HEK293T (cell line): ENCODE data around the gene NR6A1.
"Not testable (repeated sequence)": the region's sequence is repeated elsewhere in the genome, so short reads cannot be mapped to it uniquely, and the experiment has no call there.

ENCODE experiments used
- CTCF ChIA-PET: fragments of 350-600 bp; formaldehyde crosslinking; extraction: SDS; loops from one replicate; lab custom pipeline; 2021; ENCODE audit warnings: antibody characterized with exemption, inconsistent platforms; lab: Yijun Ruan, JAX
- POLR2A ChIA-PET: fragments of 350-600 bp; formaldehyde crosslinking; extraction: SDS; loops from one replicate; lab custom pipeline; 2020; ENCODE audit warnings: antibody characterized with exemption, inconsistent platforms; lab: Yijun Ruan, JAX
- DNase-seq: peaks from one replicate; pipeline ENCODE4 v3.0.0; 2012; ENCODE audit warnings: mixed read lengths; ENCODE audit errors: extremely low spot score
- ARNT ChIP-seq: fragments of 450-650 bp; IDR thresholded peaks from 2 replicates; pipeline ENCODE4 v1.6.1; 2017; ENCODE audit warnings: mild to moderate bottlenecking
- BHLHE40 ChIP-seq: fragments of 450-650 bp; IDR thresholded peaks from 2 replicates; pipeline ENCODE4 v1.6.1; 2016; ENCODE audit warnings: mild to moderate bottlenecking, moderate library complexity, borderline replicate concordance
- CTBP1 ChIP-seq: fragments of 450-650 bp; IDR thresholded peaks from 2 replicates; pipeline ENCODE4 v1.6.1; 2016; ENCODE audit warnings: borderline replicate concordance
- ELF4 ChIP-seq: fragments of 450-650 bp; IDR thresholded peaks from 2 replicates; pipeline ENCODE4 v1.6.1; 2017; ENCODE audit warnings: antibody characterized with exemption
- FOXA1 ChIP-seq: fragments of 450-650 bp; IDR thresholded peaks from 2 replicates; pipeline ENCODE4 v1.6.1; 2016; ENCODE audit warnings: mild to moderate bottlenecking
- FOXK2 ChIP-seq: fragments of 450-650 bp; IDR thresholded peaks from 2 replicates; pipeline ENCODE4 v1.6.1; 2016; ENCODE audit warnings: mild to moderate bottlenecking
- FOXM1 ChIP-seq: fragments of 450-650 bp; IDR thresholded peaks from 2 replicates; pipeline ENCODE4 v1.6.1; 2017; ENCODE audit warnings: mild to moderate bottlenecking, borderline replicate concordance
- HDGF ChIP-seq: fragments of 450-650 bp; IDR thresholded peaks from 2 replicates; pipeline ENCODE4 v1.6.1; 2017; ENCODE audit warnings: antibody characterized with exemption, borderline replicate concordance
- L3MBTL2 ChIP-seq: fragments of 450-650 bp; conservative IDR thresholded peaks from 2 replicates; pipeline ENCODE4 v1.6.1; 2016; ENCODE audit warnings: mild to moderate bottlenecking
- LEF1 ChIP-seq: fragments of 450-650 bp; IDR thresholded peaks from 2 replicates; pipeline ENCODE4 v1.6.1; 2017; ENCODE audit warnings: mild to moderate bottlenecking, borderline replicate concordance
- NFRKB ChIP-seq: fragments of 450-650 bp; IDR thresholded peaks from 2 replicates; pipeline ENCODE4 v1.6.1; 2016; ENCODE audit warnings: mild to moderate bottlenecking, moderate library complexity
- SP1 ChIP-seq: fragments of 450-650 bp; IDR thresholded peaks from 2 replicates; pipeline ENCODE4 v1.6.1; 2017
- SUZ12 ChIP-seq: fragments of 450-650 bp; IDR thresholded peaks from 2 replicates; pipeline ENCODE4 v1.6.1; 2016; ENCODE audit warnings: mild to moderate bottlenecking
- TARDBP ChIP-seq: fragments of 450-650 bp; IDR thresholded peaks from 2 replicates; pipeline ENCODE4 v1.6.1; 2016
- ZNF384 ChIP-seq: fragments of 450-650 bp; IDR thresholded peaks from 2 replicates; pipeline ENCODE4 v1.6.1; 2016
- TF ChIP-seq, protein P1 (sequence below): fragments of 450-650 bp; IDR thresholded peaks from 2 replicates; pipeline ENCODE4 v1.6.1; 2016

NR6A1 gene

DNA sequence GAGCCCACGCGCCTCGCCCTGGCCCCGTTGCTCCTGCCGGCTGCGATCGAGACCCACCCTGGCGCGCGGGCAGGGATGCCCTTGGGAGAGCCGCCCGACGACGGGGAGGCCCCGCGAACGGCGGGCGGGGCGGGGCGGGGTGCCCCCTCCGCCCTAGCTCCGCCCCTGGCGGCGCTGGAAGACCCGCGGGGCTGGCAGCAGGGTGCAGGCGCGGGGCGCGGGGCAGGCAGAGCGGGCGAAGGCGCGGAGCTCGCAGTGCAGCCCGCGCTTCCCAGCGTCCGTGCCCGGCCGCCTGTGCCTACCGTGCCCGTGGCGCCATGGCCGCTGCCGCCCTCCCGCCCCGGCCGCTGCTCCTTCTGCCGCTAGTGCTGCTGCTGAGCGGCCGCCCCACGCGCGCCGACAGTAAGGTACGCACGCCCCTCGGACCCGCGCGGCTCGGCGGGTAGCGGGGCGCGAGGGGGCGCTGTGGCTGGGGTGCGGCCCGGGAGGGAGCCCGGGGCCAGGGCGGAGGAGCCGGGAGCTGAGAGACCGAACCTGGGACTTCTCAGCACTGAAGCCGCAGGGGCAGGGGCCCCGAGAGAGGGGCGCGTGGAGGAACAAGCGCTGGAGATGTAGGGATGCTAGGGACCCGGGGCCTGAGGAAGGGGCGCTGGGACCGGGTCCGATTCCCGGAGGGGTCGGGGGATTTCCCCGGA, 6.0 kb upstream of the NR6A1 start, which contains the start of gene OLFML2A:
TSS of gene OLFML2A (plus strand) at position 180 of the 695 bp plus-strand sequence. CDS start at position 318, 138 bp downstream.
- CTCF ChIA-PET: interaction anchor here (0.6 to 9.5 kb wide), 14 partner anchors 10 to 101 kb away, joined by 3 to 244 read pairs (median 4); partner anchors contain the start of gene WDR38
- POLR2A ChIA-PET: interaction anchor here (1.4 to 2.6 kb wide), 2 partner anchors 71 to 75 kb away, joined by 3 to 8 read pairs; no protein-coding TSS in a partner anchor
- peak; percentile 42; the same call in 1 of the 2 replicates for TF ChIP-seq ARNT
- TF ChIP-seq ELF4: no peak
- peak; percentile 44 for DNase-seq

DNA sequence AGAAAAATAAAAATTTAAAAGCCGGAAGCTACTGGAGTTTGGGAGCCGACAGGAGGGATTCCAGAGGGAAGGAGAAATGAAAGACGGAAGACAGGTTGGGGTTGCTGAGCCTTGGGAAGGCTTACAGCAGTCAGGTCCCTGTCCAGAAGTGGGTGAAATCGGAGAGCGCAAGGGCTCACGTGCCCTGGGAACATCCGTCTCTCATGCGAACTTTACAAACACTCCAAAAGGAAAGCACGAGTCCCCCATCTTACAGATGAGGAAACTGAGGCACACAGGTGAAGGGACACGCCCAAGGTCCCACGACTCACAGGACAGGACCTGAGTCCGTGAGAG, 5.5 kb upstream of the NR6A1 start:
- TF ChIP-seq FOXM1 (no peak), CTBP1 (no peak), NFRKB (no peak), BHLHE40 (no peak), ARNT (no peak), SUZ12 (no peak), ELF4 (no peak), FOXA1 (no peak), TARDBP (no peak), SP1 (no peak)
- POLR2A ChIA-PET: interaction anchor here (1.4 to 2.6 kb wide), 2 partner anchors 71 to 76 kb away, joined by 3 to 8 read pairs; no protein-coding TSS in a partner anchor
- DNase-seq: no peak
- CTCF ChIA-PET: interaction anchor here (0.6 to 9.5 kb wide), 5 partner anchors 10 to 77 kb away, joined by 4 to 244 read pairs (median 7); partner anchors contain the start of gene WDR38

DNA sequence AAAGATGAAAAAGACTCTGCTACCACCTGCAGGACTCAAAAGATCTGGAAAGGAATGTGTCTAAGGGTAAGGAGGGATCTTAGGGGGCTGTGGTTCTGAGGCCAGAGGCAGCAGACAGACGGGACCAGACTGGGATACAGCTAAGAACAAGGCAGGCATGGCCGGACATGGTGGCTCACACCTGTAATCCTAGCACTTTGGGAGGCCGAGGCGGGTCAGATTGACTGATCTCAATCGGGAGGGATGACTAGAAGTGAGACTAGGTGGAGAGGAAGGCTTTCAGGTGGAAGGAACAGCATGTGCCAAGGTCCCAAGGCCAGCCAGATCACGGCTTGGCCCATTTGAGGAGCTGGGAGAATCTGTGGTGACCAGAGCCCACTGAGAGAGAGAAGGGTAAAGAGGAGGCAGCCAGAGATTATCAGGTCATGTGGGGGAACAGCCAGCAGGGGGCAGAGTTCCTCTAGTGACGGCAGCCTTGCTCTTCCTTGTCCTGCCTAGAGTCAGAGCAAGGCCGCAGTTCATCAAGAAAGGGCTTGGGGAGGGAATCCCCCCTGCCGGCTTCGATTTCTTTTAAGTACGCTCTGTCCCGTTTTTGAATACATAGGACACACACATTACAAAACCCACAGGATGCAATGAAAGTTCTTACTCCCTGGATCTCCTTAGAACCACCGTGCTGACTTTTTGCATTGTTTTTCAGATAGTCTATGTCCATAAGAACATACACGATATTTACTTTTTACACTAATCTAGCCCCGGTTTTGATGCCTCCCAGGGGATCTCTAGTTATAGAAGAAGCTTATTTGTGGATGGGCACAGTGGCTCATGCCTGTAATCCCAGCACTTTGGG, 3.2 kb upstream of the NR6A1 start:
- ChIA-PET CTCF (interaction anchor here (0.5 to 9.5 kb wide), 7 partner anchors 13 to 79 kb away, joined by 3 to 244 read pairs (median 3); partner anchors contain the start of gene WDR38), POLR2A (interaction anchor here (1.0 to 1.7 kb wide), 4 partner anchors 39 to 86 kb away, joined by 3 to 6 read pairs (median 5); no protein-coding TSS in a partner anchor)
- DNase-seq: peak; percentile 78
- TF ChIP-seq FOXA1 (no peak), TARDBP (no peak), ZNF384 (no peak), BHLHE40 (no peak), HDGF (no peak), FOXK2 (no peak), ELF4 (no peak), LEF1 (no peak), L3MBTL2 (no peak), ARNT (no peak), CTBP1 (no peak), SUZ12 (no peak), NFRKB (no peak), FOXM1 (no peak), SP1 (no peak)
- TF ChIP-seq, protein P1, sequence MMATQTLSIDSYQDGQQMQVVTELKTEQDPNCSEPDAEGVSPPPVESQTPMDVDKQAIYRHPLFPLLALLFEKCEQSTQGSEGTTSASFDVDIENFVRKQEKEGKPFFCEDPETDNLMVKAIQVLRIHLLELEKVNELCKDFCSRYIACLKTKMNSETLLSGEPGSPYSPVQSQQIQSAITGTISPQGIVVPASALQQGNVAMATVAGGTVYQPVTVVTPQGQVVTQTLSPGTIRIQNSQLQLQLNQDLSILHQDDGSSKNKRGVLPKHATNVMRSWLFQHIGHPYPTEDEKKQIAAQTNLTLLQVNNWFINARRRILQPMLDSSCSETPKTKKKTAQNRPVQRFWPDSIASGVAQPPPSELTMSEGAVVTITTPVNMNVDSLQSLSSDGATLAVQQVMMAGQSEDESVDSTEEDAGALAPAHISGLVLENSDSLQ: no peak

DNA sequence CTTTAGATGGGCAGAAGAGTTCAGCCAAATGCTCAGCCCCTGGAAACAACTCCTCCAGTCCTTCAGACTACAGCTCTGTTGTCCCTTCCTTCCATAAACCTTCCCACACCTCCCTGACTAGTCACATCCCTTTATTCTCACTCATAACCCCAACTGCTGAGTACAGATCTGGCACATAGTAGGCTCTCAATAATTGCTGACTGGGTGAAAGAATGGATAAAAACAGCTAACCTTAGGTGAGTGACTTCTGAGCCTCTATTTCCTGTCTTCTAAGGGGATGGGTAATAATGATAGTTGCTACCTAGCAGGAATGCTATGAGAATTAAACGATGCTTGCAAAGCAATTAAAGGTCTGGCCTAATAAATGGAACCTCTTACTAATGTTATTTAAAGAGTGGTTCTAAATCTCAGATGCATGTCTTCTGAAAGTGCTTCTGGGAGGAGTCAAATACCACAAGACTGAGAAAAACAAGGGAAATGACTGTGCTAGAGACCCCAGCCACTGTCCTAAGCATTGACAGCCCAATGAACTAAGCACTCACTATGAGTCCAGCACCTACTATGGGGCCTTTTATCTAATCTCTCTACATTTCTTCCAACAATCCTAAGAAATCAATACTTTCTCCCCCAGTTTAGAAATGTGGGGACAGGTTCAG, 2.5 kb upstream of the NR6A1 start:
- POLR2A ChIA-PET: interaction anchor here (1.0 to 4.2 kb wide), 5 partner anchors 39 to 88 kb away, joined by 3 to 24 read pairs (median 5); partner anchors contain the start of genes ARPC5L, RPL35 and WDR38
- DNase-seq: no peak
- TF ChIP-seq FOXK2 (no peak), TARDBP (no peak)
- CTCF ChIA-PET: interaction anchor here (0.5 to 9.5 kb wide), 6 partner anchors 10 to 80 kb away, joined by 3 to 244 read pairs (median 3); partner anchors contain the start of gene WDR38

DNA sequence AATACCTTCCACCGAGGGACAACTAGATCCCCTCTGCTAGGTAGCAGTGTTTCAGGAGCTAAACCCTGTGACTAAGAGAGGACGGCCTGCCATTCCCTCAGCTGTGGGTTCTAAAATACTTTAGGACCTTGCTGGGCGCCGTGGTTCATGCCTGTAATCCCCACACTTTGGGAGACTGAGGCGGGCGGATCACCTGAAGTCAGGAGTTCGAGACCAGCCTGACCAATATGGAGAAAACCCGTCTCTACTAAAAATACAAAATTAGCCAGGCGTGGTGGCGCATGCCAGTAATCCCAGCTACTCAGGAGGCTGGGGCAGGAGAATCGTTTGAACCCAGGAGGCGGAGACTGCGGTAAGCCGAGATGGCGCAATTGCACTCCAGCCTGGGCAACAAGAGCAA, 1.8 kb upstream of the NR6A1 start:
- not testable (repeated sequence) for DNase-seq
- ChIA-PET CTCF (interaction anchor here (1.2 to 9.5 kb wide), 4 partner anchors 9 to 81 kb away, joined by 3 to 244 read pairs (median 4); partner anchors contain the start of gene WDR38), POLR2A (interaction anchor here (0.7 to 4.2 kb wide), 3 partner anchors 80 to 89 kb away, joined by 3 to 24 read pairs (median 9); partner anchors contain the start of genes ARPC5L, RPL35 and WDR38)

DNA sequence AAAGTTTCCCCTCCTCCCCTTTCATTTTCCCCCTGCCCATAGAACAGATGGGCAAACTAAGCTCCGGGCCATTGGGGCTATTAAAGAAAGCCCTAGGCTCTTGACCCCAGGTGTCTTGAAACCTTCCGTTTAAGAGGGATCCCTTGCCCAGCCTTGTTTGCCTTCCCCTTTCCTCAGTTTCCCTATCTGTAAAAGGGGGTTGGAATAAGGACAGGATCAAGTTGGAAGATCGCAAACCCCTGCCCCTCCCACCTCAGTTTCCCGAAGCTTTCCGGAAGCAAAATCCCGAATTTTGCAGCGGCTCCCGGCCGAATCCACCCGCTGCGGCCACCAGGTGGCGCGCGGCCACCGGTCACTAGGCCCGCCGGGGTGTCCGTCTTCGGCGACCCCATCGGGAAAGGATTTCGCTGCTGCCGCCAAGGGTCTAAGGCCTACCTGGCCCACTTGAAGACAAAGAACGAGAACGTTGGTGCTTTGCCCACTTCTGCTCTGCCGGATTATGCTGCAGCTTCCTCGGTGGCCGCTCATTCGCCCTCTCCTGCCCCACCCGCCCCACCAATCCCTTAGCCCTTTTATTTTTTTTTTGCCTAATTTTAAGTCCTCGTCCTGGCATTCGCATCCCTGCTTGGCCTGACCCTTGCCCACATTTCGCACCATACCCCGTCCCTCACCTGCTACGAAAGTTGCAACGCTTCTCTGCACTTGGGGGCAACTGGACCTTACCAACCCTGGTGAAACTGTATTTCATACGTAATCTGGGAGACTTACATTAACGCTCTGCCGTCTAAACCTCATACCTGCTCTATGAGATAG, 962 bp upstream of the NR6A1 start:
- TF ChIP-seq ELF4 (no peak), NFRKB (no peak), FOXM1 (peak; percentile 18; the same call in 1 of the 2 replicates), HDGF (no peak), TARDBP (0 out of 2 replicates have a peak, but pooled peaks have one; percentile 54), BHLHE40 (no peak), SUZ12 (no peak), FOXK2 (no peak), LEF1 (no peak), FOXA1 (no peak), SP1 (no peak), ZNF384 (no peak), ARNT (no peak), L3MBTL2 (peak; percentile 59; the same call in 1 of the 2 replicates)
- TF ChIP-seq, protein P1: no peak
- peak; percentile 73 for DNase-seq
- CTCF ChIA-PET: interaction anchor here (0.7 to 9.5 kb wide), 7 partner anchors 8 to 405 kb away, joined by 3 to 244 read pairs (median 4); partner anchors contain the start of genes ARPC5L, RPL35 and WDR38
- POLR2A ChIA-PET: interaction anchor here (1.6 to 4.2 kb wide), 4 partner anchors 40 to 90 kb away, joined by 6 to 24 read pairs (median 12); partner anchors contain the start of genes ARPC5L, RPL35 and WDR38
